ENCODE results near the gene MANBA.

The MANBA gene

DNA sequence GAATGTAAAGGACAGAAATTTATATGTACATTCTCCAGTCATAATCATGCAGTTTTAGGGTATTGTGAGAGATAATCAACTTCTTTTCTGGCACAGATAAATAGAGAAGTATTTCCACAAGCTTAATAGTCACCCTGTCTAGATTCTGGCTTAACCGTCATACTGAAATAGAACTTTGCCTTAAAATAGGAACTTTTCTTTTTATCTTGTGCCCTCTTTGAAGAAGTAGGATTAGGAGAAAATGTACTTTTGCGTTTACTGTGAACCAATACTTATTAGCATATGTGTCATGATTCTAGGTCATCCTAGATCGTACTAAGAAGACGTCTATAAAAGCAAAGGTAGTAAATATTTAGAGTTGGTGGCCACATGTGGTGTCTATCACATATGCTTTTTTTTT, 164.2 kb downstream of the MANBA start:
- TF ChIP-seq CTCF (IDR thresholded peaks at IDR 0.05): no peak

DNA sequence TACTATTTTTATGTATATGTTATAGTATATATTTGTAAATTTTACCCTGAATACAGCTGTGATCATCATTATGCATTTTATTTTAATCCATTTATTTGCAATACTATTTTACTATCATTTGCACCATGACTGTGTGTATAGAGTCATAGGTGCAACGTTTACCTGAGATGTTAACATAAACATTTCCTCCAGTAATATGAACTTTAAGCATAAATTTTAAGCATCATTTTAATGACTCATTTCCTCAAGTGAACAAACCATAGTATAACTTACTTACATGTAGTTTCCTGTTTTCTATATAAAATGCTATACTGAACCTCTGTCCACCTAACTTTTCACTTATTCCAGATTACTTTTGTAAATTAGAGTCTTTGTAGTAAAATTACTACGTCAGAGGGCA, 166.8 kb downstream of the MANBA start:
- no peak for TF ChIP-seq CTCF (IDR thresholded peaks at IDR 0.05)

- no peak for TF ChIP-seq CTCF (IDR thresholded peaks at IDR 0.05)
Observed at GRCh38 chr4:102593147-102593546, 167.6 kb downstream of the MANBA start.

DNA sequence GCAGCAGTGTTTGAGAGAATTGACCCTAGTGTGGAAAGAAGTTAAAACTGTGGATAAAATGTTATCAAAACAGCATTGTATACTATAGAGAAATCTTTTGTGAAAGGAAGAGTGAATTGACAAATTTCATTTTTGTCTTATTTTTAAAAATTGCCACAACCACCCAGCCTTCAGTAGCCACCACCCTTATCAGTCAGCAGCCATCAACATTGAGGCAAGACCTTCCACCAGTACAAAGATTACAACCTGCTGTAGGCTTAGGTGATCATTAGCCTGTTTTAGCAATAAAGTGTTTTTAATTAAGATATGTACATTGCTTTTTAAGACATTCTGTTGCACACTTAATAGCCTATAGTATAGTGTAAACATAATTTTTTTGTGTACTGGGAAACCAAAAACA, 168.5 kb downstream of the MANBA start:
- no peak for TF ChIP-seq CTCF (IDR thresholded peaks at IDR 0.05)

- no peak for TF ChIP-seq CTCF (IDR thresholded peaks at IDR 0.05)
Observed at GRCh38 chr4:102589743-102590142, 171.0 kb downstream of the MANBA start.

DNA sequence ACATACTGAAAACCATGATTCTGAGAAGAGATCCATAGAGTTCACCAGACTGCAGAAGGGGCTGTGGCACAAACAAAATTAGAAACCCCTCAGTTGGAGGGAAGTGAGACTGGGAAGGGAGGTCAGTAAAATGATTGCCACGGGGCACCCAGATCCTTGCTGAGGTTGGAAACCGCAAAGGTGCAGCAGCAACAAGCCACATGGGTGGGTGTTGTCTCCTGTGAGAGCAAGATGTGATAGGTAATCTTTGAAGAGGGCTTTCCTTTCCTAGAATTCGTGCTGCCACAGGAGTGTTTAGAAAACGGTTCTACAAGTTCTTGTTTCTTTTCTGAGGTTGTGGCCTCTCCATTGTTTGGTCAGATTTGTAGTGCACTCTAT, 174.1 kb downstream of the MANBA start:
- TF ChIP-seq CTCF (IDR thresholded peaks at IDR 0.05): no peak

GRCh38 chr4:102586002-102586643, 174.6 kb downstream of the MANBA start:
- TF ChIP-seq CTCF (IDR thresholded peaks at IDR 0.05): no peak

DNA sequence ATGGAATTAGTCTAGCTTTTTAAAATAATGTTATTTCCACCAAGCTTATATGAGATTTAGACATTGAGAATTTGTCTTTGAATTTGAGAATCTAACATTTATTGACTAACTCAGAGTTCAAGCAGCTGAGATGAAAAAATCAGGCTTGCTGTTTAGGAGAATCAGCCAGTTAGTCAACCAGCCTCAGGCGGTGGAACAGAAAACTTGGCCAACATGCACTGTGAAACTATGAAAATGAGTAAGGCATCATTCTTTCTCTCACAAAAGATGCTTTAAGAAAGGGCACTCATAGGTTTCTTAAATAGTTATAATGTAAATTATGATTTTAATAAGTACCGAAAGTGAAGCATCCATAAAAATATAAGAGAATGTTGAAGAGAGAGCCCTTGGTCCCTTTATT, 175.4 kb downstream of the MANBA start:
- no peak for TF ChIP-seq CTCF (IDR thresholded peaks at IDR 0.05)

Measured in LNCAP (cell line).